Sigmoid colon (tissue), 7 donors: ENCODE measurements around the gene CPA1. TPM values are rescaled to one million over a fixed set of nuclear protein-coding genes. Genes with fewer than 3 reads are reported as not detected.

ENCODE experiments used
- DNase-seq: peaks from one replicate; pipeline ENCODE4 v3.0.0-alpha.2; 2019
- H3K27ac ChIP-seq, 4 donors: fragments of 200-600 bp; sonication (generic); one replicate each; pipeline ENCODE4 v1.5.1; 2016 to 2019; ENCODE audit warnings: mild to moderate bottlenecking in 1 of 4
- H3K27me3 ChIP-seq, 3 donors: fragments of 200-600 bp; sonication (generic); one replicate each; pipeline ENCODE4 v1.5.1; 2019; ENCODE audit warnings: mild to moderate bottlenecking in 1 of 3
- H3K36me3 ChIP-seq, 4 donors: fragments of 200-600 bp; sonication (generic); one replicate each; pipeline ENCODE4 v1.5.1; 2016 to 2019
- H3K4me1 ChIP-seq, 4 donors: fragments of 200-600 bp; sonication (generic); one replicate each; pipeline ENCODE4 v1.5.1; 2017 to 2019
- H3K4me3 ChIP-seq, 4 donors: fragments of 200-600 bp; sonication (generic); one replicate each; pipeline ENCODE4 v1.5.1; 2017 to 2019; ENCODE audit warnings: mild to moderate bottlenecking in 2 of 4, moderate library complexity in 1 of 4
- H3K9me3 ChIP-seq, 4 donors: fragments of 200-600 bp in 3 of 4; sonication (generic) in 3 of 4; one replicate each; pipeline versions ENCODE4 v1.5.1 to v1.6.1; 2013 to 2019
- CTCF ChIP-seq, 4 experiments: fragments of 450-650 bp in 3 of 4; fragments of 200-600 bp in 1 of 4; IDR thresholded peaks; one replicate each; pipeline ENCODE4 v1.5.1; 2016 to 2019; ENCODE audit warnings: antibody characterized with exemption in 4 of 4, mild to moderate bottlenecking in 3 of 4, moderate library complexity in 2 of 4
- EP300 ChIP-seq, 4 donors: sonication (generic); formaldehyde crosslinking; IDR thresholded peaks; one replicate each; pipeline ENCODE4 v1.6.1; 2017; ENCODE audit warnings: antibody characterized with exemption in 4 of 4
- POLR2A ChIP-seq, 2 donors: fragments of 450-650 bp; IDR thresholded peaks; one replicate each; pipeline ENCODE4 v1.6.1; 2016; ENCODE audit warnings: antibody characterized with exemption in 2 of 2, mild to moderate bottlenecking in 2 of 2, moderate library complexity in 2 of 2
- POLR2AphosphoS5 ChIP-seq, 4 donors: sonication (generic); formaldehyde crosslinking; IDR thresholded peaks; one replicate each; pipeline ENCODE4 v1.6.1; 2017; ENCODE audit warnings: antibody characterized with exemption in 4 of 4
- WGBS, 2 donors: extraction: QIAGEN DNeasy Blood & Tissue Kit; methylation state at CpG; one replicate each; pipeline ENCODE4 v1.1.7; 2013; 5-methylcytosine and 5-hydroxymethylcytosine counted together
- intact Hi-C: fragments of 100-400 bp; cut with DNase I; formaldehyde crosslinking; loops from one replicate; pipeline ENCODE4 v1.15.1; 2023
- polyA plus RNA-seq, 3 donors: library from polyadenylated mRNA; stranded (reverse); fragments of 200-250 nt; gene quantifications; one replicate each; pipeline ENCODE4 v1.2.3, GENCODE V29; 2013
- total RNA-seq, 4 donors: library from RNA; depleted of rRNA; stranded (reverse); fragments of >200 nt; gene quantifications; one replicate each; pipeline ENCODE4 v1.1.0, GENCODE V29; 2016
- donor health status: healthy with polysubstance abuse.
- donor health status: Bipolar disorder and iron deficiency.
- donor health status: healthy.

The CPA1 gene
- total and polyA plus RNA-seq, 7 donors = 0.34 to 7.8 (median 1.7) TPM; not detected in 3

GRCh38 chr7:130397051-130397757, 16.9 kb downstream of the CPA1 start:
- H3K4me1 ChIP-seq = peaks cover 0 to 56% (median 31%) of the 10 kb centered on the region in 4 donors
- 78 to 83% methylated on average over 7 of the region's 7 CpGs for WGBS, 2 donors

GRCh38 chr7:130397758-130398073, 17.4 kb downstream of the CPA1 start:
- DNase-seq = no peak
- H3K27ac ChIP-seq = peak overlapping the region in 1 of 4 donors; percentile 69
- TF ChIP-seq EP300 (IDR thresholded peaks at IDR 0.05) = no peak
- no peak for TF ChIP-seq POLR2A (IDR thresholded peaks at IDR 0.05)
- no peak for TF ChIP-seq CTCF (IDR thresholded peaks at IDR 0.05)
- no peaks in the 10 kb centered on the region for H3K9me3 ChIP-seq
- H3K4me1 ChIP-seq = peaks cover 0 to 51% (median 29%) of the 10 kb centered on the region in 4 donors
- intact Hi-C loops = no loop called here
- no peaks in the 10 kb centered on the region for H3K27me3 ChIP-seq
- WGBS, 2 donors = 88 to 94% methylated on average over 3 of the region's 3 CpGs
- H3K36me3 ChIP-seq = peaks cover 0 to 5% (median 2%) of the 10 kb centered on the region in 4 donors
- H3K4me3 ChIP-seq = no peak overlapping the region

More at GRCh38 chr7:130397051-130397757, 16.9 kb downstream of the CPA1 start:
- Histone ChIP-seq H3K27ac (peak overlapping the region in 3 of 4 donors; percentile 5 to 69 (median 60)), H3K4me3 (peak overlapping the region in 2 of 4 donors; percentile 11 to 14), H3K27me3 (no peaks in the 10 kb centered on the region), H3K36me3 (peaks cover 0 to under 1% (median 0%) of the 10 kb centered on the region in 4 donors), H3K9me3 (no peaks in the 10 kb centered on the region)
- no peak for DNase-seq
- intact Hi-C loops = no loop called here
- TF ChIP-seq EP300 (IDR thresholded peaks at IDR 0.05) = no peak
- no peak for TF ChIP-seq POLR2A (IDR thresholded peaks at IDR 0.05)
- TF ChIP-seq CTCF (IDR thresholded peaks at IDR 0.05) = no peak
- TF ChIP-seq POLR2AphosphoS5 (IDR thresholded peaks at IDR 0.05) = no peak

GRCh38 chr7:130398526-130399090, 18.3 kb downstream of the CPA1 start:
- intact Hi-C loops = no loop called here
- Histone ChIP-seq H3K36me3 (peaks cover 0 to 13% (median 3%) of the 10 kb centered on the region in 4 donors), H3K27me3 (no peaks in the 10 kb centered on the region), H3K27ac (no peak overlapping the region), H3K4me1 (peaks cover 0 to 42% (median 22%) of the 10 kb centered on the region in 4 donors), H3K9me3 (no peaks in the 10 kb centered on the region), H3K4me3 (no peak overlapping the region)
- 75 to 89% methylated on average over 8 of the region's 8 CpGs for WGBS, 2 donors
- no peak for DNase-seq
- TF ChIP-seq EP300 (IDR thresholded peaks at IDR 0.05) = no peak
- no peak for TF ChIP-seq CTCF (IDR thresholded peaks at IDR 0.05)
- no peak for TF ChIP-seq POLR2A (IDR thresholded peaks at IDR 0.05)
- no peak for TF ChIP-seq POLR2AphosphoS5 (IDR thresholded peaks at IDR 0.05)

GRCh38 chr7:130400120-130400572, 19.9 kb downstream of the CPA1 start:
- Histone ChIP-seq H3K4me1 (peaks cover 0 to 34% (median 22%) of the 10 kb centered on the region in 4 donors), H3K4me3 (no peak overlapping the region), H3K27me3 (no peaks in the 10 kb centered on the region), H3K36me3 (peaks cover 0 to 16% (median 3%) of the 10 kb centered on the region in 4 donors), H3K9me3 (no peaks in the 10 kb centered on the region), H3K27ac (no peak overlapping the region)
- 77 to 88% methylated on average over 4 of the region's 4 CpGs for WGBS, 2 donors
- no peak for DNase-seq
- TF ChIP-seq POLR2AphosphoS5 (IDR thresholded peaks at IDR 0.05) (no peak), CTCF (IDR thresholded peaks at IDR 0.05) (no peak), POLR2A (IDR thresholded peaks at IDR 0.05) (no peak), EP300 (IDR thresholded peaks at IDR 0.05) (no peak)
- intact Hi-C loops = no loop called here
